HG03135 (cell line): ENCODE data around the gene ALDH1L1.
"Not testable (repeated sequence)": the region's sequence is repeated elsewhere in the genome, so short reads cannot be mapped to it uniquely, and the experiment has no call there.

ENCODE experiments used
- ATAC-seq: cut with Tn5 transposase; IDR thresholded peaks from one replicate; pipeline ENCODE4 v1.9.1; 2021; ENCODE audit warnings: mild to moderate bottlenecking, moderate library complexity; ENCODE audit not compliant: unreplicated experiment

The ALDH1L1 gene

GRCh38 chr3:126085841-126086240, 94.5 kb downstream of the ALDH1L1 start:
- ATAC-seq = no peak

DNA sequence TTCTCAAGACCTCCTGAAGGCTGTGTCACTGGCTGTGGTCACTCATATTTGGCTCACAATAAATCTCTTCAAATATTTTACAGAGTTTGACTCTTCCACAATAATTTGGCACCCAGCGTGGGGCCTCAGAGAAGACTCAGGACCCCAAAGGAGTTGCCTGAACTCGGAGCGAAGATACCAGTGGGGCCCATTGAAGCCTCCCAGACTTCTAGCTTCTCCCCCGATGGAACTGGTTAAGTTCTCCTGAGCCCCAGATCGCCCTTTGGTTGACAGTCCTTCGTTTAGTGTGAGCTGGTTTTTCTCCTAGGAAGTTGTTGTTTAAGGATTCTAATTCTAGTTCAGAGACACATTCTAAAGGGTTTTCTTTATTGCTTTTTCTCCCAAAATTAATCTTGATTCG, 95.1 kb downstream of the ALDH1L1 start:
- no peak for ATAC-seq

DNA sequence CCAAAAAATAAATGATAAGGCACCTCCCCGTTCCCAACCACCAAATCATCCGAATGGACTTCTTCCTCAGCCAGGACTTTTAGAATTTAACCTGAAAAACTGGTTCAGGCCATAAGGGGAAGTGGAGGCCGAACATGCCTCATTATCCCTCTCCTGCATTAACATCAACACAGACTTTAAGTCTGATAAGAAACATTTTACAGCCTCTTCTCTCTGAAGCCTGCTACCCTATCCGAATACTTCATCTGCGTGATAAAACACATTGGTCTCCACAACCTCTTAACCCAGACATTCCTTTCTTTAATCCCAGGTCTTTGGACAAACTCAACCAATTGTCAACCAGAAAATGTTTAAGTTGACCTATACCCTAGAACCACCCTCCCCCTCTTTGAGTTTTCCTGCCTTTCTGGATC, 95.6 kb downstream of the ALDH1L1 start:
- ATAC-seq = no peak

- ATAC-seq = peak; percentile 91
Observed at GRCh38 chr3:126083913-126084767, 96.2 kb downstream of the ALDH1L1 start, which contains the start of gene SLC41A3. Gene SLC41A3 (minus strand): TSS chr3:126084124. CDS start chr3:126068219, 15,905 bp downstream.

DNA sequence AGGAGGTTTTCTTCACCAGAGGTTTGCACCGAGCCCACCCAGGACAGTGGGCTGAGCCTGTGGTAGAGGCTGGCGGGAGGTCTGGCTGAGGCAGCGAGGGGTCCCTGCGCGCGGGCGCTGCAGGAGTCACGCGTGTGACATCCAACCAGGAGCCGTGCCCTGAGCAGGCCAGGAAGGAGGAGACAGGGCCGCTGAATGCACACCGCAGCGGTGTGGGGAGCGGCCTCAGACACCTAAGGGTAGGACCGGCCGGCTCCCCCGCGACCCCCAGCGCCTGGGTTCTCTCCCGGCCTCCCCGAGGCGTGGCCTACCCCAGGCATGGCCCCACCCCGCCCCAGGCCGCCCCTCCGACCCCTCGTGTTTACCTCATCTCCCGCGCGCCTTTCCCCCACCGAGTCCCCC, 96.9 kb downstream of the ALDH1L1 start:
- peak; percentile 46 for ATAC-seq

- no peak for ATAC-seq
Observed at GRCh38 chr3:126083138-126083445, 97.3 kb downstream of the ALDH1L1 start.

DNA sequence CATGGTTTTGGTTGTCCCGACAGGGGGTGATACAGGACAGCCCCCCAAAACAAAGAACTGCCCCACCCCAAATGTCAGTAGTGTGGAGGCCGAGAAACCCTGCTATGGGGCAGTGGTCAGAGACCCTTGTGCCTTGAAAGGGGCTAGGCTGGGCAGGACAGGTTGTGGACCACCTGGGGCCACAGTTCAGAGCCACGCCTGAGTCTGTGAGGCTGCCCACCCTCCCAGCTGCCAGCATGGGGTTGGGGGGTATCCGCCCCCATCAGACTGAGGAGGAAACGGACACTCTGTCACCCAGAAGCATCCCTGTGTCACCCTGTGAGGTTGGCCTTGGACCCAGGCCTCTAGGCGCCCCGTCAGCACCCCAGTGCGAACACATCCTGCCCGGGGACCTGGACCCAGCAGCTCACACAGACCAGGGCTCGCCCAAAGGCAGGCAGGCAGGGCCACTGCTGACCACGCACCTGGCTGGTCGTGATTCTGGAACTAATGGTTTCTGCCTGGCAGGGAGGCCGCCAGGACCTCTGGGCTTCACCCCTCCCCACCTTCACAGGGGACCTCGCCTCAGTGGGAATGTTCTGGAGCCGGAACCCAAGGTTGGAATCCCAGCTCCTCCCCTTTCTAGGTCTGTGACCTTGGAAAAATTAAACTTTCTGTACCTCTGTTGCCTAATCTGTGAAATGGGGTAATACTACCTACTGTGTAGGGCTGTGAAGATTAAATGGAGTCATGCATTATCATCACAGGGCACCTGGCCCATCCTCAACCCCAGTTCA, 97.8 kb downstream of the ALDH1L1 start:
- ATAC-seq = no peak

- no peak for ATAC-seq
Observed at GRCh38 chr3:126081618-126082361, 98.6 kb downstream of the ALDH1L1 start.

GRCh38 chr3:126080970-126081369, 99.4 kb downstream of the ALDH1L1 start:
- ATAC-seq = no peak

- ATAC-seq = no peak
Observed at GRCh38 chr3:126078866-126079265, 101.5 kb downstream of the ALDH1L1 start.

DNA sequence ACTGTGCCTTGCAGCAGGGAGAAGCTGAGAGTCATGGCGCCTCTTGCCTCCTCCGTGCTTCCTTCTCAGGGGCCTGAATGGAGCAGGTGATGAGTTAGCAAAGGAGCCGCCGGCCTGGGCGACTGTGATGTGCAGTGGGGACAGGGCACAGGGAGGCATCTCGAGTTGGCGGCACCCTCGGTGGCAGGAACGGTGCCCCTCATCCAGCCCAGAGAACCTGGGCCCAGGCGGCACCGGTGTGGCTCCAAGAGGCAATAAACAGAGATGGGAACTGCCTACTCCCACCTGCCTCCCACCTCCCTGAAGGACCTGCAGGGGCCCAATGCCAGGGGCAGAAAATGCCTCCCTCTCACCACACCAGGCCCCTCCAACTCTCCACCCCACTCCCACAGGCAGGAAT, 102.6 kb downstream of the ALDH1L1 start:
- no peak for ATAC-seq

- ATAC-seq = no peak
Observed at GRCh38 chr3:126076140-126076539, 104.2 kb downstream of the ALDH1L1 start.

DNA sequence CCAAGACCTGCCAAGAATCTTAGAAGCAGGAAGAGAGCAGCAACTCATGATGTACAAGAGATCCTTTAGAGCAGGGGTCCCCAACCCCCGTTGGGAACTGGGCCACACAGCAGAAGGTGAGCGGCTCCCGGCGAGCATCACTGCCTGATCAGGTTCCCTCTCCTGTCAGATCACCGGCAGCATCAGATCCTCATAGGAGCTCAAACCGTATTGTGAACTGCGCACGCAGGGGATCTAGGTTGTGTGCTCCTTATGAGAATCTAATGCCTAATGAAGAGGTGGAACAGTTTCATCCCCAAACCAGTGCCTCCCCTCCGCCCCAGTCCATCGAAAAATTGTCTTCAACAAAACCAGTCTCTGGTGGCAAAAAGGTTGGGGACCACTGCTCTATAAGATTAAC, 110.2 kb downstream of the ALDH1L1 start:
- no peak for ATAC-seq

- ATAC-seq = no peak
Observed at GRCh38 chr3:126067959-126068358, 112.4 kb downstream of the ALDH1L1 start.

DNA sequence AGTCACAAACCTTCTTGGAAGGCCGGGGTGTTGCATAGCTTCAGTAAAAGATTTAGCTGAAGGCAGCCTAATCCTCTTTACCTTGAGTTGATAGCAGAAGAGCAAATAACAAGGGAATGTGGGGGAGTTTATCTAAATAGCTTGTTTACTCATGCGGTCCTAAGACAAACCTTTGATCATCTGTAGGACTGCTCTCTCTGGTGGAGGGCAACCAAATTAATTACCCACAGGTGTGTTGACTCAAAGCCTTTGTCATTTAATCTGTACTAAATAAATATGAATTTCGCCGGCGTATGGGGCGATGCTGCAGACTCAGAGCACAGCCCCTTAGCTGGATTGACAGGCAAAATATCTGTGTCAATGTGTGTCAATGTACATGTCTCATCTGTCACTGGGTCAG, 113.7 kb downstream of the ALDH1L1 start:
- not testable (repeated sequence) for ATAC-seq

DNA sequence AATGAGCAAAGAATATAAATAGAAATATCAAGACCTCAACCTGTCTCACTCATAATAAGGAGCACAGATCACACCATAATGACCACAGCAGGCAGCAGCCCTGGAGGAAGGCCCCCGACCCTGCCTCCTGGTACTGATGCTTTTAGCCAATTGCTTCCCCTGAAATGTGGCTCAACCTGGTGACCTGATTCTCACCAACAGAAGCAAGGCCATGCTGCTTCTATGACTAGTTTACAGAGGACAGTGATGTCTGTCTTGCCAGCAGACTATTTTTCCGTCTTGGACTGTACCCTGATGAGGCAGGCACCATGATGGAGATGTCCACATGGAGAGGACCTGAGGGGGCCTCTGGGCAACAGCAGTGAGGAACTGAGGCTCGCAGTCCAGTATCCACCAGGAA, 114.5 kb downstream of the ALDH1L1 start:
- no peak for ATAC-seq

- ATAC-seq = no peak
Observed at GRCh38 chr3:126064627-126065258, 115.6 kb downstream of the ALDH1L1 start.

DNA sequence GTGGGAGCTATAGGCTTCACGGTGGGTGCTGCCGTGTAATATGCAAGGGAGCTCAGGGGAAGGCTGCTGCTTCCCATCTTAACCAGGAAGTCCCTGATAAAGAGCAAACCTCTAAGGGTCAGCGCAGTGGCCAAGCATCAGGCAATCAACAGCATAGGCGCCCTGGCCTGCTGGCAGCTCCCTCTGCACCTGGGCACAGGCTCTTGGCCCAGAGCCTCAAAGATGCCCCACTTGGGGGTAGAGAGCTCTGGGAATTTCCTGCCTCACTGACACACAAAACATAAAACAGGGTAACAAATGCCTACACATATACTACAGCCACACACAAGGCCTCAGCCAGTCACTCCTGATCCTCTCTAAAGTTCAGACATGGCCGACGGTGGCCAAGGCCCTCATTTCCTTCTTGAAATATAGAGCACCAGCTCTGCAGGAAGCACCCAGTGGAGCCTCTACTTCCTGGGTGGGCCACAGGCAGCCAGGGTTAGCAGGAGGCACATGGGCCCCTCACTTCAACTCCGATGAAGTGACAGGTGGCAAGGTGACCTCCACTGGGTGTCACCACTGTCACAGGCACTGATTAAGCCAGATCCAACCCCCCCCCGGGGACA, 116.9 kb downstream of the ALDH1L1 start:
- ATAC-seq = no peak

GRCh38 chr3:126061301-126062032, 118.9 kb downstream of the ALDH1L1 start:
- no peak for ATAC-seq

GRCh38 chr3:126060613-126061145, 119.7 kb downstream of the ALDH1L1 start:
- no peak for ATAC-seq
